HepG2 (cell line): ENCODE data around the gene CTAGE9. TPM values are rescaled to one million over a fixed set of nuclear protein-coding genes. Genes with fewer than 3 reads are reported as not detected.

Source experiments
- ATAC-seq: fragments of 200-7000 bp; cut with Tn5 transposase; 3 replicates; pipeline ENCODE4 v1.9.1; 2020; ENCODE audit warnings: mild to moderate bottlenecking, moderate library complexity
- BruUV-seq: library from RNA; stranded (reverse); fragments of 400-500 nt; replicated peaks from 2 replicates; lab custom pipeline; 2021; lab: Mats Ljungman, UMichigan
- CTCF ChIA-PET: fragments of 300-600 bp; formaldehyde crosslinking; extraction: SDS; loops from one replicate; lab custom pipeline; 2021; ENCODE audit warnings: low total read pairs, inconsistent platforms, low intra/inter-chr PET ratio; lab: Yijun Ruan, JAX
- POLR2A ChIA-PET: fragments of 350-600 bp; sonication (Branson Sonifier 250); formaldehyde crosslinking; loops from one replicate; lab custom pipeline; 2020; ENCODE audit warnings: antibody characterized with exemption, inconsistent platforms; lab: Yijun Ruan, JAX
- DNase-seq: peaks from one replicate; pipeline ENCODE4 v3.0.0-alpha.2; 2015; ENCODE audit warnings: low spot score
- FAIRE-seq: peaks from 3 replicates; lab custom pipeline; 2011; peaks lifted over from hg19 to GRCh38; lab: Jason Lieb, UNC
- H2AFZ ChIP-seq: one replicate; pipeline ENCODE4 v1.6.1; 2011; ENCODE audit warnings: low read length, inconsistent platforms
- H3K27ac ChIP-seq: fragments of 300-600 bp; 3 replicates; pipeline ENCODE4 v1.8.0; 2011; ENCODE audit warnings: mixed run types, mild to moderate bottlenecking, mixed read lengths, low read length, inconsistent platforms; ENCODE audit not compliant: insufficient read depth; ENCODE audit errors: extremely low read length
- H3K27me3 ChIP-seq, 2 experiments: fragments of 200-600 bp in 1 of 2; 2 replicates in 1 of 2; 3 replicates in 1 of 2; pipeline versions ENCODE4 v1.6.0 to v1.8.0; 2011; ENCODE audit warnings: low read length in 2 of 2, mild to moderate bottlenecking in 2 of 2, moderate library complexity in 2 of 2, inconsistent platforms in 1 of 2; ENCODE audit not compliant: insufficient read depth in 2 of 2, control insufficient read depth in 1 of 2
- H3K36me3 ChIP-seq, 2 experiments: fragments of 200-600 bp in 1 of 2; replicated peaks in 1 of 2; 2 replicates in 1 of 2; 3 replicates in 1 of 2; pipeline versions ENCODE4 v1.5.1 to v1.8.0; 2011; ENCODE audit warnings: low read length in 2 of 2, inconsistent platforms in 1 of 2; ENCODE audit not compliant: insufficient read depth in 2 of 2, control insufficient read depth in 1 of 2
- H3K4me1 ChIP-seq: 2 replicates; pipeline ENCODE4 v1.5.1; 2012; ENCODE audit warnings: low read length, inconsistent platforms; ENCODE audit not compliant: insufficient read depth
- H3K4me2 ChIP-seq: 2 replicates; pipeline ENCODE4 v1.6.0; 2011; ENCODE audit warnings: low read depth, low read length, inconsistent platforms
- H3K4me3 ChIP-seq, 3 experiments: fragments of 200-600 bp in 1 of 3; sonication (generic), shearing (Covaris generic) in 1 of 3; replicated peaks in 1 of 3; 2 replicates each; pipeline ENCODE4 v1.5.1; 2011 to 2016; ENCODE audit warnings: low read length in 3 of 3, inconsistent platforms in 2 of 3, low read depth in 2 of 3, mild to moderate bottlenecking in 2 of 3, control low read depth in 1 of 3, mixed read lengths in 1 of 3; ENCODE audit not compliant: insufficient read depth in 1 of 3
- H3K79me2 ChIP-seq: one replicate; pipeline ENCODE4 v1.6.1; 2011; ENCODE audit warnings: low read length, inconsistent platforms; ENCODE audit not compliant: insufficient read depth
- H3K9ac ChIP-seq: 2 replicates; pipeline ENCODE4 v1.6.0; 2011; ENCODE audit warnings: mild to moderate bottlenecking, low read depth, low read length, inconsistent platforms; ENCODE audit not compliant: insufficient read depth
- H3K9me3 ChIP-seq: 2 replicates; pipeline ENCODE4 v1.5.1; 2012; ENCODE audit warnings: mild to moderate bottlenecking, low read length
- H4K20me1 ChIP-seq: 2 replicates; pipeline ENCODE4 v1.6.0; 2011; ENCODE audit warnings: inconsistent platforms, mild to moderate bottlenecking, low read length, moderate library complexity; ENCODE audit not compliant: insufficient read depth
- ATAD3A ChIP-seq: sonication (generic); formaldehyde crosslinking; IDR thresholded peaks from 2 replicates; pipeline ENCODE4 v1.4.0; 2020; ENCODE audit warnings: missing genetic modification reagents
- DNMT3B ChIP-seq: conservative IDR thresholded peaks from 2 replicates; pipeline ENCODE4 v1.6.1; 2016; ENCODE audit warnings: missing biosample characterization, control low read depth
- ERF ChIP-seq: IDR thresholded peaks from 2 replicates; pipeline ENCODE4 v1.6.1; 2018; ENCODE audit warnings: missing biosample characterization, missing genetic modification reagents
- FOXO4 ChIP-seq: sonication (generic); formaldehyde crosslinking; conservative IDR thresholded peaks from 2 replicates; pipeline ENCODE4 v1.8.1; 2023; ENCODE audit warnings: missing genetic modification reagents
- HDAC6 ChIP-seq: fragments of 200-600 bp; sonication (generic); IDR thresholded peaks from 2 replicates; pipeline ENCODE4 v1.7.0; 2017; ENCODE audit warnings: mild to moderate bottlenecking, antibody characterized with exemption, low read length, low read depth
- NFE2 ChIP-seq: sonication (generic); formaldehyde crosslinking; IDR thresholded peaks from 2 replicates; pipeline ENCODE4 v1.4.0; 2020; ENCODE audit warnings: missing genetic modification reagents
- NFE2L2 ChIP-seq: fragments of 150-350 bp; IDR thresholded peaks from 2 replicates; pipeline ENCODE4 v1.6.1; 2014; ENCODE audit warnings: low read length
- NR2F1 ChIP-seq, 2 experiments: fragments of 450-650 bp in 1 of 2; formaldehyde crosslinking in 1 of 2; IDR thresholded peaks; 2 replicates each; pipeline versions ENCODE4 v1.5.0 to v1.6.1; 2016 to 2020; ENCODE audit warnings: mild to moderate bottlenecking in 1 of 2, missing compliant biosample characterization in 1 of 2, missing genetic modification reagents in 1 of 2, moderate library complexity in 1 of 2
- RAD21 ChIP-seq: fragments of 450-650 bp; formaldehyde crosslinking; IDR thresholded peaks from 2 replicates; pipeline ENCODE4 v1.5.0; 2020; ENCODE audit warnings: mild to moderate bottlenecking
- RCOR2 ChIP-seq: IDR thresholded peaks from 2 replicates; pipeline ENCODE4 v1.6.1; 2016; ENCODE audit warnings: missing biosample characterization, missing genetic modification reagents
- RNF2 ChIP-seq: fragments of 450-650 bp; conservative IDR thresholded peaks from 2 replicates; pipeline ENCODE4 v1.6.1; 2016; ENCODE audit warnings: low read depth
- SNRNP70 ChIP-seq: fragments of 200-400 bp; formaldehyde crosslinking; IDR thresholded peaks from 2 replicates; pipeline ENCODE4 v1.6.1; 2017; ENCODE audit warnings: mild to moderate bottlenecking, low read depth, low read length, moderate library complexity
- SOX6 ChIP-seq, 2 experiments: fragments of 450-650 bp in 1 of 2; sonication (generic) in 1 of 2; formaldehyde crosslinking in 1 of 2; IDR thresholded peaks; 2 replicates each; pipeline versions ENCODE4 v1.4.0 to v1.6.1; 2017 to 2020; ENCODE audit warnings: antibody characterized with exemption in 1 of 2, mild to moderate bottlenecking in 1 of 2, missing genetic modification reagents in 1 of 2
- TAF1 ChIP-seq: sonication (generic); formaldehyde crosslinking; IDR thresholded peaks from 2 replicates; pipeline ENCODE4 v1.4.0; 2020; ENCODE audit warnings: missing genetic modification reagents
- TCF12 ChIP-seq, 2 experiments: fragments of 450-650 bp in 1 of 2; sonication (generic) in 1 of 2; formaldehyde crosslinking in 1 of 2; IDR thresholded peaks; 2 replicates each; pipeline versions ENCODE4 v1.6.1 to v1.8.0; 2017 to 2022; ENCODE audit warnings: antibody characterized with exemption in 1 of 2, mild to moderate bottlenecking in 1 of 2, missing genetic modification reagents in 1 of 2, moderate library complexity in 1 of 2
- ZBTB26 ChIP-seq: IDR thresholded peaks from 2 replicates; pipeline ENCODE4 v1.6.1; 2016; ENCODE audit warnings: missing compliant biosample characterization, missing genetic modification reagents, borderline replicate concordance
- ZNF431 ChIP-seq: sonication (generic); formaldehyde crosslinking; IDR thresholded peaks from 2 replicates; pipeline ENCODE4 v1.9.0; 2022; ENCODE audit warnings: missing genetic modification reagents, low read depth, mild to moderate bottlenecking, borderline replicate concordance
- ZNF577 ChIP-seq: sonication (generic); formaldehyde crosslinking; IDR thresholded peaks from 2 replicates; pipeline ENCODE4 v1.4.0; 2020; ENCODE audit warnings: mild to moderate bottlenecking, low read depth, missing genetic modification reagents, borderline replicate concordance
- ZNF598 ChIP-seq: sonication (generic); formaldehyde crosslinking; IDR thresholded peaks from 2 replicates; pipeline ENCODE4 v1.5.1; 2020; ENCODE audit warnings: mild to moderate bottlenecking, missing genetic modification reagents, borderline replicate concordance
- ZNF605 ChIP-seq: sonication (generic); formaldehyde crosslinking; IDR thresholded peaks from 2 replicates; pipeline ENCODE4 v1.8.0; 2022; ENCODE audit warnings: mild to moderate bottlenecking, missing genetic modification reagents
- ZZZ3 ChIP-seq: sonication (generic); formaldehyde crosslinking; IDR thresholded peaks from 2 replicates; pipeline ENCODE4 v1.4.0; 2020; ENCODE audit warnings: missing genetic modification reagents, mild to moderate bottlenecking, borderline replicate concordance
- WGBS: methylation state at CpG from one replicate; pipeline ENCODE4 v1.1.6; 2017; ENCODE audit warnings: low lambda C conversion rate; 5-methylcytosine and 5-hydroxymethylcytosine counted together
- in situ Hi-C: cut with HindIII; loops from 2 replicates; pipeline ENCODE4 v1.10.0; 2017; ENCODE audit warnings: low pct_unique_long_range_greater_than_20kb; ENCODE audit not compliant: extremely low pct_ligation_motif_present
- intact Hi-C: fragments of 100-400 bp; cut with micrococcal nuclease; formaldehyde crosslinking; loops from one replicate; pipeline ENCODE4 v1.10.0; 2022; ENCODE audit not compliant: unreplicated experiment
- polyA plus RNA-seq, 8 experiments: library from polyadenylated mRNA; depleted of rRNA in 3 of 8; stranded (reverse) in 7 of 8; unstranded in 1 of 8; fragments of >200 nt; fragmentation: Illumina TruSeq in 4 of 8; extraction: Trizol in 4 of 8; gene quantifications; 2 replicates each; pipeline versions ENCODE4 v1.2.1 to v1.2.3, GENCODE V29; 2011 to 2016; ENCODE audit warnings: low read depth in 4 of 8, missing spikeins in 1 of 8, mixed read lengths in 1 of 8; ENCODE audit not compliant: insufficient read depth in 1 of 8
- total RNA-seq, 5 experiments: library from RNA; depleted of rRNA; stranded (reverse); fragments of >200 nt; fragmentation: Illumina TruSeq; extraction: Trizol; gene quantifications; 2 replicates each; pipeline ENCODE4 v1.2.3, GENCODE V29; 2016; ENCODE audit warnings: low read depth in 1 of 5

Gene CTAGE9
- total and polyA plus RNA-seq, 2 of the 13 experiments (the other 11 are each of a cell fraction or from before 2014, with no cell fraction given): not detected

- TF ChIP-seq RNF2 (no peak), TCF12 (IDR thresholded peaks at IDR 0.05) (no peak), TCF12 (CRISPR knock-in tag; IDR thresholded peaks at IDR 0.05) (no peak), ZNF605 (no peak), RCOR2 (CRISPR knock-in tag) (no peak), SNRNP70 (no peak), HDAC6 (no peak), ZNF598 (CRISPR knock-in tag) (no peak), ZZZ3 (CRISPR knock-in tag) (no peak), NFE2 (CRISPR knock-in tag) (no peak)
Observed at GRCh38 chr6:131696956-131697355, 13.9 kb downstream of the CTAGE9 start (continued).

DNA sequence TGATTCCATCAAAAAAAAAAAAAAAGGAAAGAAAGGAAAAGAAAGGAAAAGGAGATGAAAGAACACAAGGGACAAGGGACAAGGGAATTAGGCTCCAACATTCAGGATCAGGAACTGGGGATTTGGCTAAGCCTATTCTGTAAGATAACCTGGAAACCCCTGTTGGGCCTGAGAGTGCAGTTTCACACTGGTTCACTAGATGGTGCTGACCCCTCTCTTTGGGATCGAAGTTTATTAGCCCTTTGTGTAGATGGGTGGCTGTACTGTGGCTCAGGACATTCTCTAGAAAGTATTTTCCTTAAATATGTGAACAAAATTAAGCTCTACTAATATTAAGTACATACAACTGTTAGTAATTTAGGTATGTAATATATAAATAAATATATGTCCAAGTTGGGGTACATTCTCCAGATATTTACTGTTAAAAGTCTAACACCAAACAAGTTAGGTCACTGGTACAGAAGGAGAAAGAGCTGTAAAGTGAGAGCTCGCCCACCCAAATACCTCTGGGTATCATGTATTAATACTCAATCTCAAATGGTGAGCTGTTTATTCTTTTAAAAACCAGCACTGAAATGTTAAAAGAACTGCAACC lies 15.9 kb downstream of the CTAGE9 start:
- no peaks in the 10 kb centered on the region for H3K79me2 ChIP-seq
- CTCF ChIA-PET: interaction anchor here (0.6 to 3.0 kb wide), 6 partner anchors 93 to 220 kb away, joined by 3 to 35 read pairs (median 6); partner anchors contain the start of gene ENPP1
- H3K4me2 ChIP-seq: no peak overlapping the region
- DNase-seq: peak; percentile 77
- BruUV-seq: no TSS peak
- no peak overlapping the region for H3K4me3 ChIP-seq
- ATAC-seq: peak; percentile 100
- peaks cover 19 to 56% of the 10 kb centered on the region in 2 experiments for H3K36me3 ChIP-seq
- peak; percentile 86 for FAIRE-seq
- 41% methylated on average over 2 of the region's 2 CpGs for WGBS
- in situ Hi-C loops (loop anchor here (5.0 to 25.0 kb wide), 3 partner anchors 97 to 517 kb away; no protein-coding TSS in a partner anchor), intact Hi-C loops (loop anchor here (5.0 kb wide), 4 partner anchors 92 to 172 kb away; partner anchors contain the start of gene ENPP1)
- H2AFZ ChIP-seq: no peak overlapping the region
- POLR2A ChIA-PET: interaction anchor here (0.8 kb wide), 1 partner anchor 115 kb away, joined by 5 read pairs; no protein-coding TSS in a partner anchor
- H3K9me3 ChIP-seq: no peaks in the 10 kb centered on the region
- H3K9ac ChIP-seq: no peak overlapping the region
- no peak overlapping the region for H3K27ac ChIP-seq
- no peaks in the 10 kb centered on the region for H4K20me1 ChIP-seq
- H3K4me1 ChIP-seq: no peaks in the 10 kb centered on the region
- H3K27me3 ChIP-seq: no peaks in the 10 kb centered on the region
- TF ChIP-seq ATAD3A: no peak
- TF ChIP-seq RAD21 (CRISPR knock-in tag): peak; percentile 91
- TF ChIP-seq ZBTB26 (CRISPR knock-in tag): no peak
- no peak for TF ChIP-seq NFE2L2
- no peak for TF ChIP-seq TAF1 (CRISPR knock-in tag)
- no peak for TF ChIP-seq ZNF431 (CRISPR knock-in tag)
- no peak for TF ChIP-seq DNMT3B
- no peak for TF ChIP-seq SOX6 (IDR thresholded peaks at IDR 0.05)
- 0 out of 2 replicates have a peak, but pooled peaks have one; percentile 17 for TF ChIP-seq SOX6 (CRISPR knock-in tag; IDR thresholded peaks at IDR 0.05)
- TF ChIP-seq ERF (CRISPR knock-in tag): no peak
- TF ChIP-seq ZNF577 (CRISPR knock-in tag): no peak
- TF ChIP-seq FOXO4 (CRISPR knock-in tag): no peak
- TF ChIP-seq NR2F1 (CRISPR knock-in tag; IDR thresholded peaks at IDR 0.05): no peak
